Right atrium auricular region (tissue), 2 donors: ENCODE data around the gene UTP18. TPM values are rescaled to one million over a fixed set of nuclear protein-coding genes. Genes with fewer than 3 reads are reported as not detected.
"Not testable (repeated sequence)": the region's sequence is repeated elsewhere in the genome, so short reads cannot be mapped to it uniquely, and the experiment has no call there.

Experiments
- DNase-seq: peaks from one replicate; pipeline ENCODE4 v3.0.0-alpha.2; 2019; ENCODE audit warnings: low spot score
- H3K27ac ChIP-seq, 2 donors: fragments of 200-600 bp; sonication (generic); 1 replicate in 1 of 2; 2 replicates in 1 of 2; pipeline ENCODE4 v1.5.1; 2016 to 2019
- H3K27me3 ChIP-seq, 2 donors: fragments of 200-600 bp; sonication (generic); one replicate each; pipeline versions ENCODE4 v1.5.1 to v1.6.0; 2017 to 2019
- H3K36me3 ChIP-seq: fragments of 200-600 bp; sonication (generic); one replicate; pipeline ENCODE4 v1.5.1; 2016
- H3K4me1 ChIP-seq, 2 donors: fragments of 200-600 bp; sonication (generic); one replicate each; pipeline versions ENCODE4 v1.5.1 to v1.6.0; 2017 to 2019
- H3K4me3 ChIP-seq, 2 donors: fragments of 200-600 bp; sonication (generic); 1 replicate in 1 of 2; 2 replicates in 1 of 2; pipeline ENCODE4 v1.5.1; 2017 to 2019; ENCODE audit warnings: mild to moderate bottlenecking in 1 of 2, moderate library complexity in 1 of 2
- H3K9me3 ChIP-seq, 2 donors: fragments of 200-600 bp; sonication (generic); one replicate each; pipeline ENCODE4 v1.5.1; 2019
- CTCF ChIP-seq, 2 donors: fragments of 200-600 bp; sonication (generic); IDR thresholded peaks; one replicate each; pipeline ENCODE4 v1.5.1; 2019; ENCODE audit warnings: antibody characterized with exemption in 2 of 2
- total RNA-seq, 2 donors: library from RNA; depleted of rRNA; stranded (reverse); fragments of >200 nt; gene quantifications; one replicate each; pipeline ENCODE4 v1.1.0, GENCODE V29; 2016

The UTP18 gene
- total RNA-seq, result 10 to 100 TPM in 1 of 2 donors, 1 to 10 TPM in 1; 5.2 to 15.1 TPM

- Histone ChIP-seq H3K4me1 (peaks cover 0 to 54% of the 10 kb centered on the region in 2 donors), H3K36me3 (peaks cover 10% of the 10 kb centered on the region)
- no peak for TF ChIP-seq CTCF (IDR thresholded peaks at IDR 0.05)
Observed at GRCh38 chr17:51260237-51261023, at the start of gene UTP18. Gene UTP18, plus strand, starts transcription at chr17:51260546. Its CDS starts 39 bp downstream, at chr17:51260585.

GRCh38 chr17:51214920-51215319, 45.4 kb upstream of the UTP18 start:
- no peaks in the 10 kb centered on the region for H3K27me3 ChIP-seq
- peaks cover 68% of the 10 kb centered on the region for H3K36me3 ChIP-seq
- no peak for TF ChIP-seq CTCF (IDR thresholded peaks at IDR 0.05)
- DNase-seq, result no peak
- H3K9me3 ChIP-seq, result no peaks in the 10 kb centered on the region
- no peaks in the 10 kb centered on the region for H3K4me1 ChIP-seq
- H3K4me3 ChIP-seq, result no peak overlapping the region
- H3K27ac ChIP-seq, result no peak overlapping the region

More at GRCh38 chr17:51260237-51261023, at the start of gene UTP18:
- peak; percentile 96 for DNase-seq
- Histone ChIP-seq H3K27ac (peak within 1 kb of the TSS; percentile 97 to 98), H3K27me3 (no peaks in the 10 kb centered on the region), H3K4me3 (peak within 1 kb of the TSS; percentile 79 to 97), H3K9me3 (no peaks in the 10 kb centered on the region)

- no peaks in the 10 kb centered on the region for H3K4me1 ChIP-seq
- no peaks in the 10 kb centered on the region for H3K9me3 ChIP-seq
- H3K27me3 ChIP-seq, result no peaks in the 10 kb centered on the region
- no peak for DNase-seq
- H3K36me3 ChIP-seq, result peaks cover 65% of the 10 kb centered on the region
- no peak overlapping the region for H3K27ac ChIP-seq
- H3K4me3 ChIP-seq, result no peak overlapping the region
- TF ChIP-seq CTCF (IDR thresholded peaks at IDR 0.05), result no peak
Observed at GRCh38 chr17:51217946-51218345, 42.4 kb upstream of the UTP18 start.

GRCh38 chr17:51221322-51221721, 39.0 kb upstream of the UTP18 start:
- DNase-seq, result no peak
- Histone ChIP-seq H3K27ac (no peak overlapping the region), H3K4me1 (peaks cover 0 to 18% of the 10 kb centered on the region in 2 donors), H3K9me3 (no peaks in the 10 kb centered on the region), H3K36me3 (peaks cover 43% of the 10 kb centered on the region), H3K27me3 (no peaks in the 10 kb centered on the region), H3K4me3 (no peak overlapping the region)
- no peak for TF ChIP-seq CTCF (IDR thresholded peaks at IDR 0.05)

- peaks cover 0 to 18% of the 10 kb centered on the region in 2 donors for H3K4me1 ChIP-seq
- no peaks in the 10 kb centered on the region for H3K27me3 ChIP-seq
- TF ChIP-seq CTCF (IDR thresholded peaks at IDR 0.05), result no peak
- H3K27ac ChIP-seq, result peak overlapping the region in 1 of 2 donors; percentile 23
- no peak for DNase-seq
- H3K4me3 ChIP-seq, result no peak overlapping the region
- no peaks in the 10 kb centered on the region for H3K9me3 ChIP-seq
- H3K36me3 ChIP-seq, result peaks cover 14% of the 10 kb centered on the region
Observed at GRCh38 chr17:51224402-51225262, 35.7 kb upstream of the UTP18 start.

GRCh38 chr17:51225523-51225922, 34.8 kb upstream of the UTP18 start:
- H3K27ac ChIP-seq, DNase-seq, H3K4me3 ChIP-seq, H3K27me3 ChIP-seq, H3K9me3 ChIP-seq, H3K36me3 ChIP-seq: not testable (repeated sequence)
- peaks cover 0 to 18% of the 10 kb centered on the region in 2 donors for H3K4me1 ChIP-seq
